ENCODE results near the gene NTN3. TPM values are rescaled to one million over a fixed set of nuclear protein-coding genes. Genes with fewer than 3 reads are reported as not detected.

Gene NTN3
- total and polyA plus RNA-seq, 2 of the 4 experiments (the other 2 are of a cell fraction) = 0.18 to 0.38 TPM

- Histone ChIP-seq H4K5ac (ENCODE audit: low read depth, low read length) (0 out of 2 replicates have a peak overlapping the region, but pooled peaks have one; percentile 24), H4K20me1 (ENCODE audit: insufficient read depth, low read length) (peaks cover 41% of the 10 kb centered on the region), H4K91ac (ENCODE audit: insufficient read depth, low read depth, low read length) (no peak overlapping the region), H2AK5ac (ENCODE audit: low read depth, low read length) (peak overlapping the region; percentile 63; the same call in 1 of the 2 replicates), H3K4me2 (ENCODE audit: low read depth, low read length) (peak overlapping the region; percentile 98), H3K9me1 (ENCODE audit: insufficient read depth, low read length) (peaks cover 14% of the 10 kb centered on the region), H3K4me1 (ENCODE audit: control insufficient read depth, insufficient read depth, low read length) (peaks cover 11% of the 10 kb centered on the region), H3K9me3 (ENCODE audit: control insufficient read depth, insufficient read depth, low read length) (no peaks in the 10 kb centered on the region), H3K79me1 (ENCODE audit: low read depth in 1 of 2, low read length in 2 of 2) (peaks cover 20 to 63% of the 10 kb centered on the region in 2 experiments), H3K14ac (replicated peaks; ENCODE audit: low read depth, low read length) (peak overlapping the region; percentile 69; the same call in 1 of the 2 replicates), H3K27ac (ENCODE audit: insufficient read depth, low read length) (peak overlapping the region; percentile 53), H4K8ac (ENCODE audit: low read depth in 2 of 2, low read length in 2 of 2) (peak overlapping the region; percentile 20 to 53; a peak in 2 of 4 replicates), H3K36me3 (ENCODE audit: control insufficient read depth, insufficient read depth, low read length) (peaks cover 26% of the 10 kb centered on the region), H2BK120ac (ENCODE audit: low read depth, low read length) (no peak overlapping the region), H3K23ac (ENCODE audit: low read depth, low read length) (0 out of 2 replicates have a peak overlapping the region, but pooled peaks have one; percentile 66), H3K18ac (ENCODE audit: low read depth, low read length) (no peak overlapping the region), H2BK5ac (ENCODE audit: low read depth, low read length, poor library complexity, severe bottlenecking) (no peak overlapping the region), H2BK15ac (ENCODE audit: low read depth, low read length) (no peak overlapping the region), H3K56ac (ENCODE audit: extremely low read depth, insufficient read depth, low read length) (0 out of 2 replicates have a peak overlapping the region, but pooled peaks have one; percentile 6), H2AFZ (replicated peaks; ENCODE audit: low read length, poor library complexity) (peak overlapping the region; percentile 75), H2AK9ac (replicated peaks; ENCODE audit: low read depth, low read length, poor library complexity) (peak overlapping the region; percentile 96), H3K4ac (ENCODE audit: low read depth, low read length) (0 out of 2 replicates have a peak overlapping the region, but pooled peaks have one; percentile 61), H3K27me3 (ENCODE audit: control insufficient read depth, insufficient read depth, low read length) (no peaks in the 10 kb centered on the region), H2BK20ac (ENCODE audit: low read depth, low read length) (no peak overlapping the region), H3K9ac (ENCODE audit: low read depth, low read length) (peak overlapping the region; percentile 73), H3K4me3 (ENCODE audit: insufficient read depth, low read depth, low read length) (peak overlapping the region; percentile 61)
- POLR2A ChIA-PET (ENCODE audit: unreplicated experiment) = interaction anchor here (1.0 kb wide), 1 partner anchor 9 kb away, joined by 3 read pairs; no protein-coding TSS in a partner anchor
- CTCF ChIA-PET = no interaction called here
- ATAC-seq (ENCODE audit: low read depth) (peak; percentile 13), DNase-seq (no peak)
- in situ Hi-C loops (cut with MboI; ENCODE audit: low sequenced_read_pairs) (no loop called here), dilution Hi-C loops (cut with HindIII; ENCODE audit: low sequenced_read_pairs, unreplicated experiment) (no loop called here), intact Hi-C loops (cut with micrococcal nuclease) (no loop called here)
- no TSS peak for BruUV-seq (replicated peaks)
- TF ChIP-seq BHLHE40 (IDR thresholded peaks at IDR 0.05; ENCODE audit: low read depth, low read length) (no peak), MAFK (IDR thresholded peaks at IDR 0.05; ENCODE audit: low read depth, low read length) (0 out of 2 replicates have a peak, but pooled peaks have one; percentile 3)
- 14% methylated on average over 19 of the region's 41 CpGs; no CpG with 5 or more reads in 1 of the 2 experiments for WGBS, 2 experiments (ENCODE audit: extremely low coverage in 2 of 2, insufficient read length in 1 of 2)
Observed at GRCh38 chr16:2520784-2521531, 49.9 kb downstream of the NTN3 start.

Small RNA genes lying within 50 kb of the gene (microRNA-seq; reads per million reads assigned to microRNA genes)
- gene AC093525.1 (ENCODE audit: insufficient read depth, insufficient read length) (not detected), gene MIR6767 (ENCODE audit: unreplicated experiment) (not detected), gene MIR6768 (ENCODE audit: insufficient read depth in 1 of 2, insufficient read length in 1 of 2, unreplicated experiment in 1 of 2) (0 to 1.0 reads per million in 2 experiments)

Small RNA genes lying within 50 kb of the gene (small RNA-seq; reads per million reads assigned to genes)
- 0 reads per million in 5 experiments for gene AC093525.1
- gene MIR6768 = 0 to 2.0 (median 0) reads per million in 5 experiments

Other genes with a start within 250 kb of the NTN3 start
- gene E4F1, start 247.7 kb upstream of the NTN3 start, total RNA-seq (2012; rRNA removed) = 13.1 and 25.0 TPM in 2 replicates
- gene E4F1, start 247.7 kb upstream of the NTN3 start, polyA plus RNA-seq (2012; rRNA removed) = 33.0 and 39.6 TPM in 2 replicates
- gene DNASE1L2, start 234.9 kb upstream of the NTN3 start, total RNA-seq (2012; rRNA removed) = 0.18 and 0.28 TPM in 2 replicates
- gene DNASE1L2, start 234.9 kb upstream of the NTN3 start, polyA plus RNA-seq (2012; rRNA removed) = 0.75 and 1.5 TPM in 2 replicates
- gene ECI1, start 219.7 kb upstream of the NTN3 start, total RNA-seq (2012; rRNA removed) = 20.3 TPM in 2 replicates
- gene ECI1, start 219.7 kb upstream of the NTN3 start, polyA plus RNA-seq (2012; rRNA removed) = 30.1 and 42.0 TPM in 2 replicates
- gene RNPS1, start 203.2 kb upstream of the NTN3 start, total RNA-seq (2012; rRNA removed) = 57.5 and 65.0 TPM in 2 replicates
- 192 and 194 TPM in 2 replicates for gene RNPS1, start 203.2 kb upstream of the NTN3 start, polyA plus RNA-seq (2012; rRNA removed)
- 0.18 TPM in 1 of 2 replicates, not detected in the other for gene ABCA3, start 130.6 kb upstream of the NTN3 start, total RNA-seq (2012; rRNA removed)
- gene ABCA3, start 130.6 kb upstream of the NTN3 start, polyA plus RNA-seq (2012; rRNA removed) = 0.22 and 0.32 TPM in 2 replicates
- gene CCNF, start 41.9 kb upstream of the NTN3 start, total RNA-seq (2012; rRNA removed) = 19.2 and 20.1 TPM in 2 replicates
- gene CCNF, start 41.9 kb upstream of the NTN3 start, polyA plus RNA-seq (2012; rRNA removed) = 7.8 and 8.2 TPM in 2 replicates
- gene TEDC2, start 11.2 kb upstream of the NTN3 start, total RNA-seq (2012; rRNA removed) = 3.6 TPM in 2 replicates
- gene TEDC2, start 11.2 kb upstream of the NTN3 start, polyA plus RNA-seq (2012; rRNA removed) = 7.3 and 10.8 TPM in 2 replicates
- gene TBC1D24, start 3.8 kb downstream of the NTN3 start, total RNA-seq (2012; rRNA removed) = 7.5 and 8.6 TPM in 2 replicates
- 13.4 and 16.2 TPM in 2 replicates for gene TBC1D24, start 3.8 kb downstream of the NTN3 start, polyA plus RNA-seq (2012; rRNA removed)
- 8.4 and 8.6 TPM in 2 replicates for gene ATP6V0C, start 42.7 kb downstream of the NTN3 start, total RNA-seq (2012; rRNA removed)
- gene ATP6V0C, start 42.7 kb downstream of the NTN3 start, polyA plus RNA-seq (2012; rRNA removed) = 107 and 108 TPM in 2 replicates
- 10.0 and 10.6 TPM in 2 replicates for gene AMDHD2, start 49.1 kb downstream of the NTN3 start, total RNA-seq (2012; rRNA removed)
- 30.3 and 30.8 TPM in 2 replicates for gene AMDHD2, start 49.1 kb downstream of the NTN3 start, polyA plus RNA-seq (2012; rRNA removed)
- gene CEMP1, start 60.1 kb downstream of the NTN3 start, total RNA-seq (2012; rRNA removed) = not detected in 2 replicates
- not detected in 2 replicates for gene CEMP1, start 60.1 kb downstream of the NTN3 start, polyA plus RNA-seq (2012; rRNA removed)
- 10.6 and 11.4 TPM in 2 replicates for gene PDPK1, start 66.7 kb downstream of the NTN3 start, total RNA-seq (2012; rRNA removed)
- gene PDPK1, start 66.7 kb downstream of the NTN3 start, polyA plus RNA-seq (2012; rRNA removed) = 24.3 and 27.3 TPM in 2 replicates
- gene KCTD5, start 211.2 kb downstream of the NTN3 start, total RNA-seq (2012; rRNA removed) = 17.2 and 19.4 TPM in 2 replicates
- gene KCTD5, start 211.2 kb downstream of the NTN3 start, polyA plus RNA-seq (2012; rRNA removed) = 38.9 and 56.2 TPM in 2 replicates
- under 0.01 TPM in 2 replicates for gene PRSS27, start 248.9 kb downstream of the NTN3 start, total RNA-seq (2012; rRNA removed)
- 0.58 and 0.83 TPM in 2 replicates for gene PRSS27, start 248.9 kb downstream of the NTN3 start, polyA plus RNA-seq (2012; rRNA removed)

Data from IMR-90 (cell line).